HG03196 (cell line): Measurements from ENCODE around the gene DR1.
"Not testable (repeated sequence)": the region's sequence is repeated elsewhere in the genome, so short reads cannot be mapped to it uniquely, and the experiment has no call there.

Experiments
- ATAC-seq: cut with Tn5 transposase; IDR thresholded peaks from one replicate; pipeline ENCODE4 v1.9.1; 2021; ENCODE audit not compliant: unreplicated experiment

DR1 gene

DNA sequence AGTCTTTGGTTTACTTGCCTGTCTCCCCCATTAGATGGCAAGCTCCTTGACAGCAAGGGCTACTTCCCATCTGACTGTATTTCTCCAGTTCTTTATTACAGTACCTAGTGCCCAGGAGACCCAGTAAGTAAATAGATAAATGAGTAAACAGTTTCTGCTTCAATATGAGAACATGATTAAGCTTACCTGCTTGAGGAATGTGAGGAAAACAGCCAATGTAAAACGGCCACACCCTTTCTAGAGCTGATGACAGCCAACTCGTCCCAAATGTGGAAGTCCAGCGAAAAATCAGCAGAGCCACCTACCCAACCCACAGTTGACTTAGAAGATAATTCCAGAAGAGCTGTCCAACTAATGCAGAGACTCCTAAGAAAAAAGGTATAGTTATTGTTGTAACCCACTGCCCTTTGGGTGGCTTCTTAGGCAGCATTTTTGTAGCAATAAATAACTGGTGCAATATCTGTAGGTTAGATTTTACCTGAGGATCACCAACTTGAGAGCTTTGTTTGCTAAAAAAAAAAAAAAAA lies 6.5 kb upstream of the DR1 start:
- no peak for ATAC-seq

DNA sequence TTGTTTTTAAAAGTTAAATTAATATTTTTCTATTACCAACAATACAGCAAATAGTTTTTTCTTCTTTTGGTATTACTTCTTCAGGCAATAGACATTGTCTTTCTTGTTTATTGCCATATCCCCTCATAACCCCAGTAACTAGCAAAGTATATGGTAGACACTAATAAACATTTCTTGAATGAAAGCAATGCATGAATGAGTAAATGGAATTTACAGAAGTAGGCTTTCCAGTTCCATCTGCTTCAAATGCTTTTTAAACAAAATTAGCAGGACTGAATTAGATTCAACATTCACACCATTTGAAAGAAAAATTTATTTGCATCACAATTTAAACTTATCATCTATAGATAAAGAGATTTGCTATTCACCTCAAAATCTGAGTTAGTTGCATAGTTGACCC lies 5.6 kb upstream of the DR1 start:
- no peak for ATAC-seq

DNA sequence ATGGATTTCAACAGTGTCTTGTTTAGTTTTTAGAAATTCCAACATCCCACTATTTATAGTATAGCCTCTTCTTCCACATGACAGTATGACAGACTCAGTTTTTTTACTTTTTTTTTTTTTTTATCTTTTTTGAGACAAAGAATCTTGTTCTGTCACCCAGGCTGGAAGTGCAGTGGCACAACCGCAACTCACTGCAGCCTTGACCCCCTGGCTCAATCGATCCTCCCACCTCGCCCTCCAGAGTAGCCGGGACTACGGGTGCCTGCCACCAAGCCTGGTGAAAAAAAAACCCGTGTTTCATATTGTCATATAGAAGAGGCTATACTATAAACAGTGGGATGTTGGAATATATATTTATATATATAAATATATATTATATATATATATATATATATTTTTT lies 1.2 kb upstream of the DR1 start:
- ATAC-seq: no peak

DNA sequence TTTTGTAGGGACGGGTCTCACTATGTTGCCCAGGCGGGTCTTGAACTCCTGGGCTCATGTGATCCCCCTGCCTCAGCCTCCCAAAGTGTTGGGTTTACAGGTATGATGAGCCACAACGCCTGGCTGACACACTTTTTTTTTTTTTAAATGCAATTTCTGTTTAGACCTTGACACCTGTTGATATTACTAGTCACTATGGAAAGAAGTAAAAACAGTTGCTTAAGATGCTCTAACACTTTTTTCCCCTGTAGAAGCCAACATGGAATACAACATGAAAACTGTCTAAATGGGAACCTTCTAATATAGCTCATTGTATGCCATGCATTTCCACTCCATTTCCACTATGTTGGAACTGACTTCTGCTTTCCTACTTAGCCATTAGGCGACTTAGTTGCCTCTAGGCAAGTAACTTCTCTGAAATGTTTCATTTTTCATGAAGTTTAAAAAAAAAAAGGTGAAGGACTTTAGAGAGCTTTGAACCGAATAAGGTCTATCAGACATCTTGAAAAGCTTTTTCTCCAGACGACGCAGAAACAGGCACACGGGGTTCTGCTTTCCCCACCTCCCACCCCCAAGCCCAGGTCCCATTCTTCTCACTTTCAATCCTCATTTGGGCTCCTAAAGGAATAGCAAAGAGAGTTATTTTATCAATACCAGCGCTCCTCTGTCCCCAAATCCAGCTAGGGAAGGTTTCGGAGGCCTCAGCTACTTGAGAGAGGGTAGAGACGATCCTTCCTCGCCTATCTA lies 648 bp upstream of the DR1 start:
- ATAC-seq: no peak

DNA sequence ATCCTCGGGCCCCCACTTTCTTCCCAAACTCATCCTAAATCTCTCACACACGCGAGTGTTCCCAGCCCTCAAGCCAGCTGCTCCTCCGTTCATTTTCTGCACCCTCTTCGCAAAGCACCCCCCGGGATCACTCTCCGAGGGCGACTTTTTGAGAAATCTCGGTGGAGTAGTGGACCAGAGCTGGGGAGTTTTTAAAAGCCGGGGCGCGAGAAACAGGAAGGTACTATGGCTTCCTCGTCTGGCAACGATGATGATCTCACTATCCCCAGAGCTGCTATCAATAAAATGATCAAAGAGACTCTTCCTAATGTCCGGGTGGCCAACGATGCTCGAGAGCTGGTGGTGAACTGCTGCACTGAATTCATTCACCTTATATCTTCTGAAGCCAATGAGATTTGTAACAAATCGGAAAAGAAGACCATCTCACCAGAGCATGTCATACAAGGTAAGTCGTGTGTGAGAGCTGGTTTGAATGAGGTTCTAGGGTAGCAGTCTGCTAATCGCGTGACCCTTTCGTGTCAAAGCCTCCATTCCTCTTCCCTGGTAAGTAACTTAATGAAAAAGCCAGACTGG lies 800 bp downstream of the DR1 start:
- ATAC-seq: peak; percentile 25

DNA sequence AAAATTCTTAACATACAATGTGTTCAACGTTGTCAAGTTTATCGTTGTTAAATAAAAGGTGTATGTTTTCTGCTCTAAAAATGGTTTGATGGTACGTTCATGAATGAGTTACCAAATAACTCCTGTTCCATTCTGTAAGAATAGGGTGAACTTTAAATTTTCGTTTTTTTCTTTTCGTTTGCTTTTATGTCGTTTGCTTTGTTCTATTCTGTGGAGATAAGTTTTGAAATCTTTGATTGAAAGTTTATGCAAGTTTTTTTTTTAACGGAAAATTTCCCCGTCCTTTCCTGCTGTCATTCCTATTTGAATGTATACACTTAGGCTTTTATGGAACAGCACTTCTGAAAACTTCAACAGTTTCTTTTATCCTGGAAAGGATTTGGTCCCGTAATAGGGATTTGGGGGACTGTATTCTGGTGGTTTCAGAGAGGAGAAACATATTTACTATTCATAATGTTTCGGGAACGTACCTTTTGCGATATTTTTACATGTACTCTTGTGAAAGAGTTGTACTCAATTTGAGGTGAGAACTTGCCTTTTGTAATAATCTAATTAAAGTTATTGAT lies 1.7 kb downstream of the DR1 start:
- ATAC-seq: no peak

DNA sequence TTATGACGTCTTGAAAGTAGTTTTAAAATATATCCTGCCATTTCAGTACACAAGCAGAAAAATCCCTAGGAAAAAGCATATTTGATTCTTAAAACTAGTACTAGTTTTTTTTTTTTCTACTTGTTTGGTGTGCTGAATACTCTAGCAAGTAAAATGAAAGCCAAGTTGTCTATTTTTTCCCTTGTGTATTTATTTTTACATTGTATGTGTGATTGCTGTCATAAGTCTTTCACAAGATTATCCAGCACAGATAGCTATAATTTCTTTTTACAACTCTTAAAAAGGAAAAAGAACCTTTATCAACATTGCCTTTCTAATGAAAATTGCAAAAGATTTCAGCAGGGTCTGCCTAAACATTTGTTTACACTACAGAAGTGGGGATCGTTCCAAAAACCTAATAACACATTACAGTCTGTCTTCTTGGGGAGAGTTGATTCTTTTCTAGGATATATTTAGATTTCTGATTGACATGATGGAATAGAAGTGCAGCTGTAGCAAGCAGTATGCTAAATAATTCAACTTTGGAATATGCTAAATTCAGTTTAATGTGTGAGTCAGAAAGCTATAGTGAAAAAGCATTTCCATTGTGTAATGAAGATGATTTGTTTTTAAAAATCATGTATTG lies 2.5 kb downstream of the DR1 start:
- ATAC-seq: no peak

DNA sequence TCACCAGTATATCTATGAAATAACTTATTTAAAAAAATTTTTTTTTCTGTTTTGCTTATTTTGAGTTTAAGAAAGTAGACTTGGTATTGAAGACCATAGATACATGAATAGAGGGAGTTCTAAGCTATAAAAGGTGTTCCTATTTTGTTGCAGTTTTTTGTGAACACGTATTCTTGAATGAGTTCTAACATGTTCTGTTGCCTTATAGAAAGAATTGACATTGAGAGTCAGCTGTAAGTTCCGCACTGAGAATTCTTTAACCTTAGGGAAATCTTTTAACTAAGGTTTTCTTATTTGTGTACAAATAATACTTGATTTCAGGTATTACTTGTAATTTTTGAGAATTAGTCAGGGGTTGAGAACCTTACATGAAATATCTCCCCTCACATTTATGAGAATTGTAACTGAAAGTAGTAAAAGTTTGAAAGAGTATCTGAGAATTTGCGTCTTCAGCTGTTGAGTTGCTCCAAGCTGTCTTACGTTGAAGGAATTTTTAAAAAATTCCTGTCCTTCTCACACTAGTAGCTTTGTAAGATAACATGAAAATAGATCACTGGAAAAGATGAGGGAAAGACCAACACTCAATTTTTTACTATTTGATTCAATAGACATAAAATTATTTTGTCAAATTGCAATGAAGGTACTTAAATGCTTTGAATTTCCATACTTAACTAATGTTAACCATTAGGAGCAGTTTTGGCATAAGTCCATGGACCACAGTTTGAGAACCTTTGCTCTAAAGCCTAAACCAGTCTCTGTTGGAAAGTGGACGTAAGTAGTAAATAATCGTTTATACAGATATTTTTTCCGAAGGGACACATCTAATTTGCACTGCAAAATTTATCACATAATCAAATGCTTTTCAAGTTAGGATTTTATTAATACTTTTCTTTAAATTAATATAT lies 3.8 kb downstream of the DR1 start:
- no peak for ATAC-seq

DNA sequence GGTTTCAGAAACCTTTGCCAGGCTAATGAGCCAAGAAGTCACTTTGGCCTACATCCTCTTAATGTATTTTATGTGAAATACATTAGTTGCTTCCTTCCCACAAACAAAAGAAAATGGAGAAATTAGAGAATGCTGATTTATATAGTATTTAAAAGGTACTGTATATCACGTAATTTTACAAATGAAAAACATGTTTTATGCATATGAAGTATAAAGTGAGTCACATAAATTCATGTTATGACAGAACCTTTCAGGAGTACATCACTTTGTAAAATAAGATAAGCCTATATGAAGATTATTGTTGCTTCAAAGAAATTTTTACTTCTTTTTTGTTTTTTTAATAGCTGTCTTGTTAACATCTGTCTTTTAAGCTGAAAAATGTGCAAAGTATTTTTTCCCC lies 4.6 kb downstream of the DR1 start:
- ATAC-seq: no peak

DNA sequence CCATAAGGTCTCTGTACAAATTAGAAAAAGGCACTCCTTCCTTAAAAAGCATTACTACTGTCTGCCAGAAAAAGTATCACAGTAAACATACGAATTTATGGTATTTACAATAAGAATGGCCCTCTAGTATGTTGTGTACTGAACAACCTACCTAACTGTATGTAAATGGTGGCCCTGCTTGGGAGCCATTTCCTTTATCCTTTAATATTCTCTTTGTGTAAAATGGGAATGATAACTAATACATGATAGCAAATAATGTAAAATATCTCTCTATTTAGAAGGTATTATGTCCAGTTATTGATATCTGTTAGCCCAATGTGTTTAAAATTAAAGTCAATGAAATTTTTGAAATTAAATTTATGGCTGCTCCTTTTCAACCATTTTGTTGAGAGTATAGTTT lies 5.2 kb downstream of the DR1 start:
- no peak for ATAC-seq

DNA sequence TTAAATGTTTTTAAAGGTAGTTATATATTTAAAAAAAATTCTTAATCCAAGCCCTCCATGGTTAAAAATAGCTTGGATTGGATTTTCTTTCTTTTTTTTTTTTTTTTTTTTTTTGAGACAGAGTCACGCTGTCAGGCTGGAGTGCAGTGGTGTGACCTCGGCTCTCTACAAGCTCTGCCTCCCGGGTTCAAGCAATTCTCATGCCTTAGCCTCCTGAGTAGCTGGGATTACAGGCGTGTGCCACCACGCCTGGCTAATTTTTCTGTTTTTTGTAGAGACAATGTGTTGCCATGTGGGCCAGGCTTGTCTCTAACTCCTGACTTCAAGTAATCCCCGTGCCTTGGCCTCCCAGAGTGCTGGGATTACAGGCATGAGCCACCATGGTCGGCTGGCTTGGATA lies 5.6 kb downstream of the DR1 start:
- ATAC-seq: not testable (repeated sequence)

DNA sequence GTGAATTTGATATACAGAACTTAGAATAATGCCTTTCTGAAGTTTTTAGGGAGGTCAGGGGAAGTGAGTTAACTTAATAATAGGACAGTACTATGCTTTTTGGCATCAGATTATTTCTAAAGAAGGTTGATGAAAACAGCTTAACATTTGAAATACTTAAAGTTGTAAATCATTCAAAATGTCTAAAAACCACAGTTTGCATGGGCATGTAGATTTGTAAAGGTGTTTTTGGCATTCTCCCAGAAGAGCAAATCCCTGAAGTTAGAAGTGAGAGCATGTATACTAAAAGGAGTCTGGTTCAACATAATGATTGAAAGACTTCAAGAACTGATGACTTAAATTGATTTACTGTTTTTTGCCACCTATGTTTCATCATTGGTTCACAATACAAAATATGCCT lies 6.7 kb downstream of the DR1 start:
- no peak for ATAC-seq

DNA sequence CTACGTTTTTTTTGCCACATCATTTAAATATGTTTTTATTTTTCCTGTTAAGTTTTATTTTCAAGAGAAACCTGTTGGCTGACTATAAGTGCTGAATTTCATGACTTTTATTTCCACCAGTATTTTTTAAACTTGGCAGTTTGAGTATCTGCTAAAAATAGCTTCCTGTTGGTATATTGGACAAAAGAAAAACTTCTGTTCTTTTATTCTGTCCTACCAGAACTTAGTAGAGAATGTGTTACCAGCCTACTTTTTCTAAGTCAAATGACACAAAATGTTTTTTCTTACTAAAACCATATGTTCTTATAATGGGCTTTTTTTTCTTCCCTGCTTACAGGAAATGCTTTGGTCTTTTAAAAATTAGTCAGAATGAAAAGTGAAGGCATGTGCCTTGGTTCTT lies 7.6 kb downstream of the DR1 start:
- ATAC-seq: no peak

DNA sequence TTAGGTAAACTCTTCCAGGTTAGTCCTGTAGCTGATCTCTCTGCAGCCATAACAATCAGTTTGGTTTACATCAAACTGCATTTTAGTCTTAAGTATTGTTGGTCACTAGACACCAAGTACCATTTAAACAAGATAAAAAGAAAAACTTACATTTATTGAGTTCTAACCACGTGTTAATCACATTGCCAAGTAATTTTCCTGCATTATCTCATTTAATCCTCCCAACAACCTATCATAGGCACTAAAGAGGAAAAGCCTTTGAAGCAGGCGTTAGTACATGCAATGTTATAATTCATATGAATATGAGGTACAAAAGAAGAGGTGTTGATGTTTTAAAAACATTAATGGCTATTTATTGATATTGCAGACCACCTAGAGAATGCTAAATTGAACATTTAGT lies 9.0 kb downstream of the DR1 start:
- no peak for ATAC-seq

DNA sequence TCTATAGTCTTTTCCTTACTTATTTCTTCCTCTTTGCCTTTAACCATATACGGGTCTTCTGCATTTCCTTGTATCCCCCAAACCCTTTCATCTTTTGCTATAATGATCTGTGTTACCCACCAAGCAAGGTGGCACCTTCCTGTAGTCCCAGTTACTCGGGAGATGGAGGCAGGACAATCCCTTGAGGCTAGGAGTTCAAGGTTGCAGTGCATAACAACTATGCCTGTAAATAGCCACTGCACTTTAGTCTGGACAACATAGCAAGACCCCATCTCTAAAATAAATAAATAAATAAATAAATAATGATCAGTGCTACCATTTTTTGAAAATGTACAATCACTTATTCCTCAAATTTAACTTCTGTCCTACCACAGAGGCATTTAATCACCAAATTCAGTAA lies 11.5 kb downstream of the DR1 start:
- ATAC-seq: no peak

DNA sequence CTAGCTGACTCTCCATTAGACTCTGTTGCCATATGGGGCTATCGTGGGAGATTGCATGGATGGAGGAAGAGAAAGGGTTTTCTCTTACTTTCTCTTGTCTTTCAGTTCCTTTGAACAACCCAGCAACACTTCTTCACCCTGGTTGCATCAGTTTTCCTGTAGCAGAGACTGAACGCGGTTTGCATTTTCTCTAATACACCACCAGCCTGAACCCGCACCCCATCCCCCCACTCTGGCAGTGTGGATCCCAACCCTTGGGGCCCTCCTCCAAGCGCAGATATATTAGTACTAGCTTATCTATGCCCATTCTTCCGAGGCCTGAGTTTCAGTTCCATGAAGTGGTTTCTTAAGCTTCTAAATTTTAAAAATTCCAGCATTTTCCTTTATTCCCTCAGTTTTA lies 12.6 kb downstream of the DR1 start:
- no peak for ATAC-seq

DNA sequence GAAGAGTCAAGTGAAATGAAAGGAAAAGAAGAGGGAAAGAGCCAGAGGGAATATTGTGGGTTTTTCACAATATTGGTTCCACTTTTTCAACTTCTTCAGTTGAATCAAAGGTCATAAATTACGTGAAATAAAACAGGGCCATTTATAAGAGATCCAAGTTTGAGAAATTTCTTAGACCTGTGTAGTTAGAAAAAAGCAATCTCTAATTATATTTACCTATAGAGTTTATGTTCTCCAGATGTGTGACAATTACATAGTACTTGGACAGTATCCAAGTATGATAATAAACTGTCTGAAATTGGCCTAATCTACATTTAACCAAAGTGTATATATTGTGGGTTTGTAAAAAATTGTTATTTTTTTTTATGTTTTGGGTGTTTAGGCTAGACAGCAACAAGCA lies 14.4 kb downstream of the DR1 start:
- no peak for ATAC-seq

DNA sequence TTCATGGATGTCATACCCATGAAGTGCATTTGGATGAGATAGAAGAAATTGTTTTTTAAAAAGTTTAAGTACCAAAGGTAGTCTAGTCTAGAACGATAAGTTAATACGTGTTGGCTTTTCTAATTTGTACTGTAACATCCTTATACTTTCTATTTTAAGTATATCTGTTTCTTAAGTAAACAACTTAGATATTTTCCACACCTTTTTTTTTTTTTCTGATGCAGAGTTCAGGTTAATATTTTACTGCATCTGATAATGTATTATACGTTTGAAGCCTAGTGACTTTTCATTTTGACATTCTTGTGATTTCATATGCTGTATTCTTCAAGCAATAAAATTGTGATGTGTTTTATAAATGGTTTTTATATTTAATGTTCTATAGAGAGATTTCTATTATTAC lies 16.5 kb downstream of the DR1 start:
- no peak for ATAC-seq

DNA sequence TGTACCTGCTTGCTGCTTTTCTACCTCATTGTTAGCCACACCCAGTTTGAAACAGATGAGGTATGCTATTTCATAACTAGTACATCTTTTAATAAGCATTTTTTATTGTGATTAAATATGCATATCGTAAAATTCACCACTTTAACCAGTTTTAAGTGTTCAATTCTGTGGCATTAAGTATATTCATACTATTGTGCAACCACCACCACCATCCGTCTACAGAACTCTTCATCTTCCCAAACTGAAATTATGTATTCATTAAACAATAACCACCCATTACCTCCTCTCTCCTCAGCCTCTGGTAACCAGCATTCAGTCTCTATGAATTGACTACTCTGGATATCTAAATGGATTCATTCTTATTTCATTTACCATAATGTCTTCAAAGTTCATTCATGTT lies 20.1 kb downstream of the DR1 start:
- no peak for ATAC-seq

DNA sequence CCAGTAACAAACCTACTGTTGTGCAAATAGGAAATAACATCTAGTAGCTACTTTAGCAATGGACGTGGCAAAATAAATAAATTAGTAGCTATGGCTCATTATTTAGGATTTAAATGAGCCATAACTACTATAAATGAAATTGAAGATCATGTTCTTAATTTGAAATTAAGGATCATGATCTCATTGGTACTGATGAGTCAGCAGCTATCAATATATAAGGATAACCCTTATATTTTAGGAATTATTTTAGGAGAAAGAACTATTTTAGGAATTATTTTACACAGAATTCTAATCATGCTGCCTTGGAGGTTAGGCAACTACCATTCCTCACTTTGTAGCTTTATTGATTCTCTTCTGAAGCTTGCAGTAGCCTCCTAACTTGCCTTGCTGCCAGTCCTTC lies 24.0 kb downstream of the DR1 start:
- no peak for ATAC-seq
